NB4 (cell line): ENCODE results near the gene HEXD.

Source experiments
- DNase-seq: peaks from one replicate; pipeline ENCODE4 v3.0.0; 2010; ENCODE audit warnings: low read depth
- H3K4me3 ChIP-seq: one replicate; pipeline ENCODE4 v1.5.1; 2011; ENCODE audit warnings: mild to moderate bottlenecking, low read depth, low read length, moderate library complexity
- MYC ChIP-seq: IDR thresholded peaks from 2 replicates; pipeline ENCODE4 v1.6.1; 2011; ENCODE audit warnings: low read depth, low read length
- POLR2A ChIP-seq: IDR thresholded peaks from 2 replicates; pipeline ENCODE4 v1.6.1; 2011; ENCODE audit warnings: mild to moderate bottlenecking; ENCODE audit not compliant: insufficient read length; ENCODE audit errors: extremely low read depth
- TF ChIP-seq, protein P1 (sequence below): IDR thresholded peaks from 2 replicates; pipeline ENCODE4 v1.6.1; 2011; ENCODE audit warnings: low read depth, low read length
- TF ChIP-seq, protein P2 (sequence below): IDR thresholded peaks from one replicate; pipeline ENCODE4 v1.5.1; 2012; ENCODE audit warnings: low read depth, low read length

HEXD gene

DNA sequence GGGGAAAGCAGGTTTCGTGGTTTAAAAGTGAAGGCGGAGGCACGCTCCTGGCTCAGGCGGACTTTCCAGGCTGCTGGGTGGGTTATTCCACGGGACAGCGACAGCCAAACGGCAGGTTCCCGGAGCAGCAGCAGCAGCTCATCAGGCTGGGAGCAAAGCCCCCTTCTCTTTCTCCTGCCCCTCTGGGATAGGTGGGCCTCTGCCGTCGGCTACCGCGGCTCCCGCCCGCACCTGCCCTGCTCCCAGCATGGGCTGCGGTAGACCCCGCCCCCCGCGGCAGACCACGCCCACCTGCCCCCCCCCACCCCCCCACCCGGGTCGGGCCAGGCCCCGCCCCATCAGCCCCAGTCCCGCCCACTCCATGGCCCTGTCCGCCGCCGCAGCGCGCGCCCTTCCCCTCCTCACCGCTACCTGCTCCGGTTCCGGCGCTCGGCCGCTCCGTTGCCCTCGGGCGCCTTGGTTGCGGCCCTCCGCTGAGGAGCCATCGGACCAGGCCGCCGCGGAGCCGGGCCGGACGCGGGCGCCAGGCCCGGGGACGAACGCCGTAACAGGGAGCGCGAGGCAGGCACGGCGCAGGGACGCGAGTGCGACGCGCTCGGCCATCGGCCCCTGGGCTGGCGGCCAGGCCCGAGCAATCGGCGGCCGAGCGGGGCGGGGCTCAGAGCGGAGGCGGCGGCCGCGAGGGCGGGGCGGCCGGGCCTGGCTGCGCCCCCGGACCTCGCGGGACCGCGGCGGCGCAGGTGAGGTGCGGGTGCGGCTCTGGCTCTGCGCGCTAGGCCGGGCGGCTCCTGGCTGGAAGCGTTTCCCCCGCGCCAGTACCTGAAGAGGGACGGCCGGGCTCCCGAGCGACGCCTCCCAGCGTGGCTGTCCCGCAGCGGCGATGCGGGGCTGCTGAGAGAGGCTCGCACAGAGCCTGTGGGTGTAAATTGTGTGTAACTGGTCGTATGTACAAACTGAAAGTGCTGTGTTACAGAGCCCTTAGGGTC is at the start of gene HEXD, which contains the start of gene OGFOD3:
Gene HEXD (plus strand): TSS at position 347 of the 986 bp plus-strand sequence. CDS start 1,453 bp downstream, outside the sequence.
Gene OGFOD3 (minus strand): TSS at position 586 of the 986 bp plus-strand sequence. CDS start 101 bp downstream, at position 485.
- DNase-seq: peak; percentile 83
- TF ChIP-seq POLR2A (peak; percentile 84), MYC (peak; percentile 89)
- TF ChIP-seq, protein P1, sequence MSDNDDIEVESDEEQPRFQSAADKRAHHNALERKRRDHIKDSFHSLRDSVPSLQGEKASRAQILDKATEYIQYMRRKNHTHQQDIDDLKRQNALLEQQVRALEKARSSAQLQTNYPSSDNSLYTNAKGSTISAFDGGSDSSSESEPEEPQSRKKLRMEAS: peak; percentile 65
- TF ChIP-seq, protein P2, sequence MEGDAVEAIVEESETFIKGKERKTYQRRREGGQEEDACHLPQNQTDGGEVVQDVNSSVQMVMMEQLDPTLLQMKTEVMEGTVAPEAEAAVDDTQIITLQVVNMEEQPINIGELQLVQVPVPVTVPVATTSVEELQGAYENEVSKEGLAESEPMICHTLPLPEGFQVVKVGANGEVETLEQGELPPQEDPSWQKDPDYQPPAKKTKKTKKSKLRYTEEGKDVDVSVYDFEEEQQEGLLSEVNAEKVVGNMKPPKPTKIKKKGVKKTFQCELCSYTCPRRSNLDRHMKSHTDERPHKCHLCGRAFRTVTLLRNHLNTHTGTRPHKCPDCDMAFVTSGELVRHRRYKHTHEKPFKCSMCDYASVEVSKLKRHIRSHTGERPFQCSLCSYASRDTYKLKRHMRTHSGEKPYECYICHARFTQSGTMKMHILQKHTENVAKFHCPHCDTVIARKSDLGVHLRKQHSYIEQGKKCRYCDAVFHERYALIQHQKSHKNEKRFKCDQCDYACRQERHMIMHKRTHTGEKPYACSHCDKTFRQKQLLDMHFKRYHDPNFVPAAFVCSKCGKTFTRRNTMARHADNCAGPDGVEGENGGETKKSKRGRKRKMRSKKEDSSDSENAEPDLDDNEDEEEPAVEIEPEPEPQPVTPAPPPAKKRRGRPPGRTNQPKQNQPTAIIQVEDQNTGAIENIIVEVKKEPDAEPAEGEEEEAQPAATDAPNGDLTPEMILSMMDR: no peak
- peak within 1 kb of the TSS; percentile 77 for H3K4me3 ChIP-seq

- DNase-seq: no peak
- H3K4me3 ChIP-seq: no peak overlapping the region
- no peak for TF ChIP-seq POLR2A
- TF ChIP-seq, protein P1: no peak
- TF ChIP-seq, protein P2: no peak
- TF ChIP-seq MYC: no peak
Measured at GRCh38 chr17:82369211-82369610, 48.9 kb upstream of the HEXD start.

DNA sequence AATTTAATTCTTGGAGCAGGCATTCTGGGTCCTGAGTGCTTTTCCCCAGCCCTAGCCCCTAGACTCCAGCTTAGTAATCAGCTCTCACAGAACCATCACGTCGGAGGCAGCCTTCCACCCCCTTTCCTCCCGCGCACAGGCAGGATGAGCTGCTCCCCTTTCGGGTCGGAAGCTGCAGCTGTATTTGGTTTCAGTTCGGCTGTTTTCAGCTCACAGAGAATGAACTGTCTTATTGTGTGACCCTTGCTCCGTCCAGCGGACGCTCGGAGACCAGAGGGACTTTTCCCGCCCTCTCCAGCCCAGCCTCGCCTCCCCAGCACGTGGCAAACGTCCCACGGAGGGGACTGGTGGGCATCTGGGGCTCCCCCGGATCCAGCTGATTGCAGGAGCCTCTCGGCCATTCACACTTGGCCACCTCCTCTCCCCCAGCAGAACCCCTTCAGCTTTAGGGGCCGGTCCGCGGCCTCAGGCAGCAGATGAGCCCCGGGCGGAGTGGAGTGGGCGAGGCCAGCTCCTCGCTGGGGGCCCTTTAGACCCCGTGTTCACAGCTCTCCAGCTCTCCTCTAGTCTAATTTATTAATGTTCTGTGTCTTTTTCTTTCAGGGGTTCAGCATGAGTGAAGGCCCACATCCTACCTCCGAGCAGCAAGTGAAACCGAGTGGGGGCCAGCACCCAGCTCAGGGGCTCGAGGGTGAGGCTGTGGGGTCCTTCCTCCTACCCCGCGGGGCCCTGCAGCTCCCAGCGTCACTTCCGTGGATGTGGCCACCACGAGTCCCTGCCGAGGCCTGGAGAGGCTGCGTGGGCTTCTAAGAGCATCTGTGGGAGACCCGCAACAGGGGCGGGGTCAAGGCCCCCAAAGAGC is 47.4 kb upstream of the HEXD start:
- DNase-seq: no peak
- no peak overlapping the region for H3K4me3 ChIP-seq
- no peak for TF ChIP-seq MYC
- TF ChIP-seq, protein P1: no peak
- TF ChIP-seq, protein P2: no peak
- no peak for TF ChIP-seq POLR2A

DNA sequence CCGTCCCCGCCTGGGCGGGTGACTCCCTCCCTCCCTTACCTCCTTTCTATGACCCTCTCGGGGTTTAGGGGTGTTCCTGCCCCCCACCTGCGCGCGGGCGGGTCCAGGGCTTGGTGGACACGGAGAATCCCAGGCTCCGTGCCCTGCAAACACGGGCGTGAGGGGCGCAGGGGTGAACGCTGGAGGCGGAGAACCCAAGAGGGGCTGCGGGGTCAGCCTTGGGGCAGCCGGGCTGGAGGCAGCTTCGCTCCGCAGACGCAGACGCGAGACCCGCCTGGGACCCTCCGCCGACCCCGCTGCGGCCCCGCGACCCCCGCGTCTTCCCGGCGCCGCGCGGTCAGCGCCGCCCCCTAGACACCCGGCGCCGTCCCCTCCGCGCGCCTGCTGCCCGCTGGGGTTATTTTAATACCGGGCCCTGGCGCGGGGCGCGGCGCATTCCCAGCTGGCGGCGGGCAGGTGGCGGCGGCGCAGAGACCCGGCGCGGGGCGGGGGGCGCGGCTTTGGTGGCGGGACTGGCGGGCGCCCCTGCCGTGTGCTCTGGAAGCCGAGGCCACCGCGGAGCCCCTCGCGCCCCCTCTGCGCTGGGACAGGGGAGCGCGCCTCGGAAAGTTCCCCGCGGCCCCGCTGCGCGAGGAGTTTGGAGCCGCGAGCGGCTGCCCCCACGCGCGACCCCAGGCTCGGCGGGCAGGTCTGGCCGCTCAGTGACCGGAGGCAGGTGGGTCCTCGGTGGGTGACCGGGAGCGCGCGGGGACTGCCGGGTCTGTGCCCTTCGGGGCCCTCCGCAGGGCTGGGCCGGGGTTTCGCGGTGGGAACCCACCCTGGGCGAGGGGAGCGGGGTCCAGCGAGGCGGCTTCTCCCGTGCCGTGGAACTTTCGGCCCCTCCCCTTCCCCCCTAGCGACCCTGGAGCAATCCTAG is 46.6 kb upstream of the HEXD start, which contains the start of gene UTS2R:
Gene UTS2R (plus strand): TSS at position 433 of the 916 bp plus-strand sequence. CDS start 2,560 bp downstream, outside the sequence.
- no peak for TF ChIP-seq POLR2A
- TF ChIP-seq, protein P2: no peak
- no peak for TF ChIP-seq MYC
- TF ChIP-seq, protein P1: no peak
- no peak for DNase-seq
- H3K4me3 ChIP-seq: no peak within 1 kb of the TSS
